GM23338 (cell line): ENCODE results near the gene PLEKHG5. TPM values are rescaled to one million over a fixed set of nuclear protein-coding genes. Genes with fewer than 3 reads are reported as not detected.

Experiments
- ATAC-seq: fragments of 200-7000 bp; cut with Tn5 transposase; 3 replicates; pipeline ENCODE4 v1.9.1; 2020
- DNase-seq: peaks from one replicate; pipeline ENCODE4 v3.0.0-alpha.2; 2015; ENCODE audit warnings: low spot score
- H2AFZ ChIP-seq: fragments of 200-600 bp; sonication (generic); 2 replicates; pipeline ENCODE4 v1.8.0; 2016; ENCODE audit warnings: antibody characterized with exemption, mild to moderate bottlenecking, moderate library complexity
- H3F3A ChIP-seq: fragments of 200-600 bp; sonication (generic); replicated peaks from 2 replicates; pipeline ENCODE4 v1.8.0; 2017; ENCODE audit warnings: antibody characterized with exemption, mixed run types, low read depth
- H3K27ac ChIP-seq: fragments of 200-600 bp; sonication (generic); 2 replicates; pipeline ENCODE4 v1.6.1; 2016; ENCODE audit warnings: low read depth
- H3K27me3 ChIP-seq: fragments of 200-600 bp; sonication (generic); 2 replicates; pipeline ENCODE4 v1.8.0; 2016; ENCODE audit warnings: mild to moderate bottlenecking, mixed run types, moderate library complexity; ENCODE audit not compliant: insufficient read depth
- H3K36me3 ChIP-seq: fragments of 200-600 bp; sonication (generic); 2 replicates; pipeline ENCODE4 v1.8.0; 2016; ENCODE audit warnings: mild to moderate bottlenecking; ENCODE audit not compliant: insufficient read depth
- H3K4me1 ChIP-seq: fragments of 200-600 bp; sonication (generic); 2 replicates; pipeline ENCODE4 v1.8.0; 2016; ENCODE audit warnings: mild to moderate bottlenecking, moderate library complexity; ENCODE audit not compliant: insufficient read depth
- H3K4me2 ChIP-seq: fragments of 200-600 bp; sonication (generic); 2 replicates; pipeline ENCODE4 v1.7.1; 2017; ENCODE audit warnings: mixed run types
- H3K4me3 ChIP-seq: fragments of 200-600 bp; sonication (generic); 2 replicates; pipeline ENCODE4 v1.6.1; 2016; ENCODE audit warnings: mixed run types
- H3K79me2 ChIP-seq: fragments of 200-600 bp; sonication (generic); replicated peaks from 2 replicates; pipeline ENCODE4 v1.8.0; 2017; ENCODE audit warnings: mild to moderate bottlenecking; ENCODE audit not compliant: insufficient read depth
- H3K9me2 ChIP-seq: fragments of 200-600 bp; sonication (generic); 2 replicates; pipeline ENCODE4 v1.8.0; 2017; ENCODE audit not compliant: insufficient read depth
- H4K20me1 ChIP-seq: fragments of 200-600 bp; sonication (generic); replicated peaks from 2 replicates; pipeline ENCODE4 v1.8.0; 2017; ENCODE audit warnings: mild to moderate bottlenecking; ENCODE audit not compliant: insufficient read depth
- H3K27ac Mint-ChIP-seq: 2 replicates; pipeline ENCODE4 v1.8.0; 2020; ENCODE audit warnings: inconsistent platforms, mild to moderate bottlenecking, moderate library complexity, mixed read lengths
- H3K27me3 Mint-ChIP-seq: 3 replicates; pipeline ENCODE4 v1.8.0; 2022; ENCODE audit warnings: low read depth, mild to moderate bottlenecking, moderate library complexity, mixed read lengths, inconsistent platforms; ENCODE audit not compliant: insufficient read depth, poor library complexity
- H3K36me3 Mint-ChIP-seq: 3 replicates; pipeline ENCODE4 v1.8.0; 2021; ENCODE audit warnings: low read depth, mild to moderate bottlenecking, inconsistent platforms, moderate library complexity, mixed read lengths
- H3K4me1 Mint-ChIP-seq: 3 replicates; pipeline ENCODE4 v1.8.0; 2020; ENCODE audit warnings: mild to moderate bottlenecking, inconsistent platforms, mixed read lengths
- H3K4me3 Mint-ChIP-seq: 3 replicates; pipeline ENCODE4 v1.8.0; 2021; ENCODE audit warnings: moderate library complexity, mild to moderate bottlenecking, inconsistent platforms, mixed read lengths
- H3K9me3 Mint-ChIP-seq: 3 replicates; pipeline ENCODE4 v1.8.0; 2020; ENCODE audit warnings: moderate library complexity, mild to moderate bottlenecking, inconsistent platforms, mixed read lengths
- EZH2phosphoT487 ChIP-seq: fragments of 200-600 bp; sonication (generic); IDR thresholded peaks from one replicate; pipeline ENCODE4 v1.8.1; 2018; ENCODE audit warnings: antibody characterized with exemption; ENCODE audit not compliant: unreplicated experiment
- NANOG ChIP-seq: IDR thresholded peaks from 2 replicates; pipeline ENCODE4 v1.6.1; 2016; ENCODE audit warnings: antibody characterized with exemption, borderline replicate concordance
- POLR2AphosphoS5 ChIP-seq: IDR thresholded peaks from 2 replicates; pipeline ENCODE4 v1.6.1; 2016; ENCODE audit warnings: antibody characterized with exemption, low read depth
- STAT1 ChIP-seq: IDR thresholded peaks from one replicate; pipeline ENCODE4 v1.6.1; 2016; ENCODE audit warnings: antibody characterized with exemption; ENCODE audit not compliant: unreplicated experiment
- ZNF114 ChIP-seq: fragments of 250-450 bp; sonication (Bioruptor Pico); IDR thresholded peaks from 2 replicates; pipeline ENCODE4 v1.5.0; 2020; ENCODE audit warnings: mild to moderate bottlenecking, moderate library complexity
- ZNF331 ChIP-seq: fragments of 250-450 bp; sonication (Bioruptor Pico); IDR thresholded peaks from 2 replicates; pipeline ENCODE4 v1.5.0; 2020; ENCODE audit warnings: low read depth, mild to moderate bottlenecking, moderate library complexity
- polyA plus RNA-seq: library from polyadenylated mRNA; unstranded; fragments of >200 nt; fragmentation: Nextera tagmentation; extraction: Ambion mirVana; gene quantifications from 2 replicates; pipeline ENCODE4 v1.2.1, GENCODE V29; 2016
- total RNA-seq: library from RNA; depleted of rRNA; stranded (reverse); fragments of >200 nt; shearing (Covaris generic); gene quantifications from 2 replicates; pipeline ENCODE4 v1.2.3, GENCODE V29; 2014
- TF ChIP-seq, protein P1 (sequence below), 2 experiments: fragments of 200-600 bp in 1 of 2; sonication (generic) in 1 of 2; conservative IDR thresholded peaks; 2 replicates each; pipeline versions ENCODE4 v1.5.1 to v1.6.1; 2016 to 2017; ENCODE audit warnings: antibody characterized with exemption in 2 of 2, low read depth in 2 of 2, mild to moderate bottlenecking in 2 of 2, moderate library complexity in 1 of 2
- TF ChIP-seq, protein P2 (sequence below): fragments of 250-450 bp; sonication (Bioruptor Pico); IDR thresholded peaks from 2 replicates; pipeline ENCODE4 v1.5.0; 2020; ENCODE audit warnings: mild to moderate bottlenecking, moderate library complexity

Gene PLEKHG5
- total and polyA plus RNA-seq, 2 experiments from 2014 or later, result 9.0 to 26.4 TPM

DNA sequence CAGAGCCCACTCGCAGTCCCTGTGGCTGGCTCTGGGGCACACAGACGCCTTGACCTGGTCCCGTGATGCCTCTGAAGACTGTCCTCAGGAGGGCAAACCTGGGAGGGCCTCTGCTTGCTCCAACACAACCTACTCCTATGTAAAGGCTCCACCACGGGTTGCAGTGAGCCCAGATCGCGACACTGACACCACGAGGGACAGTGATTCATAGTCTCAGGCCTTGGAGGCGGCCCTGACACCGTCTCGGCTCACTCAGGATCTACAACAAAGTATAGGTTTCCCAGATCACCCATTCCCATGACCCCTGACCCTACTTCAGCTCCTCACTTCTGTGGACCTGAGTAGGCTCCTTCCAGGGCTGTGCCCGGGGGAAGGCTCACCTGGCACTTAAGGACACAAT lies 34.8 kb upstream of the PLEKHG5 start:
- DNase-seq (no peak), ATAC-seq (no peak)
- H3K9me3 Mint-ChIP-seq, result no peaks in the 10 kb centered on the region
- peaks cover 2% of the 10 kb centered on the region; the same call in 1 of the 2 replicates for H3K4me1 ChIP-seq
- H3K27ac ChIP-seq, result no peak overlapping the region
- no peaks in the 10 kb centered on the region; the same call in none of the 2 replicates for H4K20me1 ChIP-seq
- H3K27me3 ChIP-seq, result no peaks in the 10 kb centered on the region
- TF ChIP-seq EZH2phosphoT487, result no peak
- TF ChIP-seq STAT1, result no peak
- TF ChIP-seq POLR2AphosphoS5, result no peak
- TF ChIP-seq ZNF114 (CRISPR knock-in tag), result no peak
- TF ChIP-seq, protein P1, sequence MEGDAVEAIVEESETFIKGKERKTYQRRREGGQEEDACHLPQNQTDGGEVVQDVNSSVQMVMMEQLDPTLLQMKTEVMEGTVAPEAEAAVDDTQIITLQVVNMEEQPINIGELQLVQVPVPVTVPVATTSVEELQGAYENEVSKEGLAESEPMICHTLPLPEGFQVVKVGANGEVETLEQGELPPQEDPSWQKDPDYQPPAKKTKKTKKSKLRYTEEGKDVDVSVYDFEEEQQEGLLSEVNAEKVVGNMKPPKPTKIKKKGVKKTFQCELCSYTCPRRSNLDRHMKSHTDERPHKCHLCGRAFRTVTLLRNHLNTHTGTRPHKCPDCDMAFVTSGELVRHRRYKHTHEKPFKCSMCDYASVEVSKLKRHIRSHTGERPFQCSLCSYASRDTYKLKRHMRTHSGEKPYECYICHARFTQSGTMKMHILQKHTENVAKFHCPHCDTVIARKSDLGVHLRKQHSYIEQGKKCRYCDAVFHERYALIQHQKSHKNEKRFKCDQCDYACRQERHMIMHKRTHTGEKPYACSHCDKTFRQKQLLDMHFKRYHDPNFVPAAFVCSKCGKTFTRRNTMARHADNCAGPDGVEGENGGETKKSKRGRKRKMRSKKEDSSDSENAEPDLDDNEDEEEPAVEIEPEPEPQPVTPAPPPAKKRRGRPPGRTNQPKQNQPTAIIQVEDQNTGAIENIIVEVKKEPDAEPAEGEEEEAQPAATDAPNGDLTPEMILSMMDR (conservative IDR thresholded peaks at IDR 0.05; ENCODE audit: low read depth in 2 of 2), result no peak
- no peak for TF ChIP-seq ZNF331 (CRISPR knock-in tag)
- TF ChIP-seq, protein P2, sequence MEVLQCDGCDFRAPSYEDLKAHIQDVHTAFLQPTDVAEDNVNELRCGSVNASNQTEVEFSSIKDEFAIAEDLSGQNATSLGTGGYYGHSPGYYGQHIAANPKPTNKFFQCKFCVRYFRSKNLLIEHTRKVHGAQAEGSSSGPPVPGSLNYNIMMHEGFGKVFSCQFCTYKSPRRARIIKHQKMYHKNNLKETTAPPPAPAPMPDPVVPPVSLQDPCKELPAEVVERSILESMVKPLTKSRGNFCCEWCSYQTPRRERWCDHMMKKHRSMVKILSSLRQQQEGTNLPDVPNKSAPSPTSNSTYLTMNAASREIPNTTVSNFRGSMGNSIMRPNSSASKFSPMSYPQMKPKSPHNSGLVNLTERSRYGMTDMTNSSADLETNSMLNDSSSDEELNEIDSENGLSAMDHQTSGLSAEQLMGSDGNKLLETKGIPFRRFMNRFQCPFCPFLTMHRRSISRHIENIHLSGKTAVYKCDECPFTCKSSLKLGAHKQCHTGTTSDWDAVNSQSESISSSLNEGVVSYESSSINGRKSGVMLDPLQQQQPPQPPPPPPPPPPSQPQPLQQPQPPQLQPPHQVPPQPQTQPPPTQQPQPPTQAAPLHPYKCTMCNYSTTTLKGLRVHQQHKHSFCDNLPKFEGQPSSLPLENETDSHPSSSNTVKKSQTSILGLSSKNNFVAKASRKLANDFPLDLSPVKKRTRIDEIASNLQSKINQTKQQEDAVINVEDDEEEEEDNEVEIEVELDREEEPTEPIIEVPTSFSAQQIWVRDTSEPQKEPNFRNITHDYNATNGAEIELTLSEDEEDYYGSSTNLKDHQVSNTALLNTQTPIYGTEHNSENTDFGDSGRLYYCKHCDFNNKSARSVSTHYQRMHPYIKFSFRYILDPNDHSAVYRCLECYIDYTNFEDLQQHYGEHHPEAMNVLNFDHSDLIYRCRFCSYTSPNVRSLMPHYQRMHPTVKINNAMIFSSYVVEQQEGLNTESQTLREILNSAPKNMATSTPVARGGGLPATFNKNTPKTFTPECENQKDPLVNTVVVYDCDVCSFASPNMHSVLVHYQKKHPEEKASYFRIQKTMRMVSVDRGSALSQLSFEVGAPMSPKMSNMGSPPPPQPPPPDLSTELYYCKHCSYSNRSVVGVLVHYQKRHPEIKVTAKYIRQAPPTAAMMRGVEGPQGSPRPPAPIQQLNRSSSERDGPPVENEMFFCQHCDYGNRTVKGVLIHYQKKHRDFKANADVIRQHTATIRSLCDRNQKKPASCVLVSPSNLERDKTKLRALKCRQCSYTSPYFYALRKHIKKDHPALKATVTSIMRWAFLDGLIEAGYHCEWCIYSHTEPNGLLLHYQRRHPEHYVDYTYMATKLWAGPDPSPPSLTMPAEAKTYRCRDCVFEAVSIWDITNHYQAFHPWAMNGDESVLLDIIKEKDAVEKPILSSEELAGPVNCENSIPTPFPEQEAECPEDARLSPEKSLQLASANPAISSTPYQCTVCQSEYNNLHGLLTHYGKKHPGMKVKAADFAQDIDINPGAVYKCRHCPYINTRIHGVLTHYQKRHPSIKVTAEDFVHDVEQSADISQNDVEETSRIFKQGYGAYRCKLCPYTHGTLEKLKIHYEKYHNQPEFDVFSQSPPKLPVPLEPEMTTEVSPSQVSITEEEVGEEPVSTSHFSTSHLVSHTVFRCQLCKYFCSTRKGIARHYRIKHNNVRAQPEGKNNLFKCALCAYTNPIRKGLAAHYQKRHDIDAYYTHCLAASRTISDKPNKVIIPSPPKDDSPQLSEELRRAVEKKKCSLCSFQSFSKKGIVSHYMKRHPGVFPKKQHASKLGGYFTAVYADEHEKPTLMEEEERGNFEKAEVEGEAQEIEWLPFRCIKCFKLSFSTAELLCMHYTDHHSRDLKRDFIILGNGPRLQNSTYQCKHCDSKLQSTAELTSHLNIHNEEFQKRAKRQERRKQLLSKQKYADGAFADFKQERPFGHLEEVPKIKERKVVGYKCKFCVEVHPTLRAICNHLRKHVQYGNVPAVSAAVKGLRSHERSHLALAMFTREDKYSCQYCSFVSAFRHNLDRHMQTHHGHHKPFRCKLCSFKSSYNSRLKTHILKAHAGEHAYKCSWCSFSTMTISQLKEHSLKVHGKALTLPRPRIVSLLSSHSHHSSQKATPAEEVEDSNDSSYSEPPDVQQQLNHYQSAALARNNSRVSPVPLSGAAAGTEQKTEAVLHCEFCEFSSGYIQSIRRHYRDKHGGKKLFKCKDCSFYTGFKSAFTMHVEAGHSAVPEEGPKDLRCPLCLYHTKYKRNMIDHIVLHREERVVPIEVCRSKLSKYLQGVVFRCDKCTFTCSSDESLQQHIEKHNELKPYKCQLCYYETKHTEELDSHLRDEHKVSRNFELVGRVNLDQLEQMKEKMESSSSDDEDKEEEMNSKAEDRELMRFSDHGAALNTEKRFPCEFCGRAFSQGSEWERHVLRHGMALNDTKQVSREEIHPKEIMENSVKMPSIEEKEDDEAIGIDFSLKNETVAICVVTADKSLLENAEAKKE (CRISPR knock-in tag), result no peak
- TF ChIP-seq NANOG, result no peak
- no peak overlapping the region for H3K4me3 Mint-ChIP-seq
- peaks cover 30% of the 10 kb centered on the region for H3F3A ChIP-seq
- H3K79me2 ChIP-seq, result no peaks in the 10 kb centered on the region
- no peak overlapping the region for H3K4me2 ChIP-seq
- H3K9me2 ChIP-seq, result no peaks in the 10 kb centered on the region
- H3K4me1 Mint-ChIP-seq, result peaks cover 10% of the 10 kb centered on the region; the same call in 2 of the 3 replicates
- no peak overlapping the region for H2AFZ ChIP-seq
- peaks cover 9% of the 10 kb centered on the region for H3K27me3 Mint-ChIP-seq
- no peak overlapping the region for H3K27ac Mint-ChIP-seq
- H3K36me3 Mint-ChIP-seq, result peaks cover 58% of the 10 kb centered on the region
- H3K4me3 ChIP-seq, result no peak overlapping the region
- peaks cover 19% of the 10 kb centered on the region for H3K36me3 ChIP-seq
